ENCODE data around the gene TMEM54. TPM values are rescaled to one million over a fixed set of nuclear protein-coding genes. Genes with fewer than 3 reads are reported as not detected.

The TMEM54 gene
- total and polyA plus RNA-seq, 9 of the 15 experiments (the other 6 are each of a cell fraction or from before 2014, with no cell fraction given): 1.00 to 16.2 (median 8.2) TPM

GRCh38 chr1:32886004-32886827 lies 15.0 kb downstream of the TMEM54 start, which contains the start of gene HPCA (continued):
- TF ChIP-seq ZNF398 (CRISPR knock-in tag; IDR thresholded peaks at IDR 0.05): no peak
- no peak for TF ChIP-seq EZH2 (IDR thresholded peaks at IDR 0.05; ENCODE audit: borderline replicate concordance, low read depth, low read length)
- no peak for TF ChIP-seq STAT5B (CRISPR knock-in tag; IDR thresholded peaks at IDR 0.05)
- no peak; the same call in 1 of the 2 replicates for TF ChIP-seq HINFP (tag; conservative IDR thresholded peaks at IDR 0.05; ENCODE audit: low read depth)
- TF ChIP-seq CTCFL (IDR thresholded peaks at IDR 0.05; ENCODE audit: borderline replicate concordance, insufficient read depth, low read depth, low read length, poor library complexity, severe bottlenecking): peak; percentile 100
- TF ChIP-seq POLR3G (IDR thresholded peaks at IDR 0.05; ENCODE audit: extremely low read depth, insufficient read length, insufficient replicate concordance): no peak
- TF ChIP-seq ZBTB49 (CRISPR knock-in tag; IDR thresholded peaks at IDR 0.05; ENCODE audit: borderline replicate concordance): peak; percentile 99
- peak; percentile 96 for TF ChIP-seq HDAC2 (IDR thresholded peaks at IDR 0.05)
- TF ChIP-seq YBX1 (IDR thresholded peaks at IDR 0.05): no peak
- no peak for TF ChIP-seq NR4A1 (CRISPR knock-in tag; IDR thresholded peaks at IDR 0.05)
- TF ChIP-seq NR4A1 (tag; IDR thresholded peaks at IDR 0.05): peak; percentile 83; the same call in 1 of the 2 replicates
- TF ChIP-seq ETS1 (conservative IDR thresholded peaks at IDR 0.05; ENCODE audit: control insufficient read depth, low read depth, low read length): peak; percentile 96
- peak; percentile 78 for TF ChIP-seq ZC3H11A (IDR thresholded peaks at IDR 0.05; ENCODE audit: low read depth, low read length)
- no peak for TF ChIP-seq U2AF2 (optimal IDR thresholded peaks at IDR 0.05; ENCODE audit: low read depth, low read length)
- no peak for TF ChIP-seq TCF7L2 (IDR thresholded peaks at IDR 0.05; ENCODE audit: low read depth, low read length)
- no peak for TF ChIP-seq EP300 (IDR thresholded peaks at IDR 0.05; ENCODE audit: low read length)
- TF ChIP-seq PPARD (CRISPR knock-in tag; IDR thresholded peaks at IDR 0.05): no peak
- peak; percentile 89; the same call in 1 of the 2 replicates for TF ChIP-seq CBX1 (IDR thresholded peaks at IDR 0.05; ENCODE audit: low read depth)

Measured in K562 (cell line).